Loucy (cell line): Measurements from ENCODE around the gene PIH1D2.

Source experiments
- H2AFZ ChIP-seq: fragments of 200-600 bp; sonication (generic); 2 replicates; pipeline ENCODE4 v1.6.0; 2016; ENCODE audit warnings: antibody characterized with exemption, mild to moderate bottlenecking, low read length, moderate library complexity
- H3F3A ChIP-seq: fragments of 200-600 bp; 2 replicates; pipeline ENCODE4 v1.6.0; 2016; ENCODE audit warnings: antibody characterized with exemption, low read depth, mild to moderate bottlenecking
- H3K27me3 ChIP-seq: fragments of 200-600 bp; sonication (generic); 2 replicates; pipeline ENCODE4 v1.6.1; 2014; ENCODE audit warnings: low read length, mild to moderate bottlenecking; ENCODE audit not compliant: insufficient read depth, poor library complexity, severe bottlenecking
- H3K36me3 ChIP-seq: fragments of 200-600 bp; sonication (generic); 2 replicates; pipeline ENCODE4 v1.6.1; 2016; ENCODE audit warnings: low read length; ENCODE audit not compliant: insufficient read depth
- H3K4me1 ChIP-seq: fragments of 200-600 bp; sonication (generic); 2 replicates; pipeline ENCODE4 v1.5.1; 2014; ENCODE audit warnings: low read length, mild to moderate bottlenecking; ENCODE audit not compliant: insufficient read depth, poor library complexity, severe bottlenecking
- H3K4me2 ChIP-seq: fragments of 200-600 bp; sonication (generic); 2 replicates; pipeline ENCODE4 v1.6.0; 2014; ENCODE audit warnings: antibody characterized with exemption, low read length, low read depth, mild to moderate bottlenecking; ENCODE audit not compliant: poor library complexity, severe bottlenecking
- H3K4me3 ChIP-seq: fragments of 200-600 bp; sonication (generic); 2 replicates; pipeline ENCODE4 v1.5.1; 2014; ENCODE audit warnings: low read length, mild to moderate bottlenecking, mixed read lengths; ENCODE audit not compliant: poor library complexity, severe bottlenecking
- H3K79me2 ChIP-seq: fragments of 200-600 bp; sonication (generic); 2 replicates; pipeline ENCODE4 v1.6.1; 2014; ENCODE audit warnings: low read length; ENCODE audit not compliant: insufficient read depth
- H3K9ac ChIP-seq: fragments of 200-600 bp; sonication (generic); 2 replicates; pipeline ENCODE4 v1.6.0; 2014; ENCODE audit warnings: mild to moderate bottlenecking, low read depth, low read length, moderate library complexity; ENCODE audit not compliant: poor library complexity, severe bottlenecking
- H3K9me2 ChIP-seq: fragments of 200-600 bp; sonication (generic); replicated peaks from 2 replicates; pipeline ENCODE4 v1.6.1; 2016; ENCODE audit warnings: low read depth, low read length, mixed read lengths
- H3K9me3 ChIP-seq: fragments of 200-600 bp; sonication (generic); 2 replicates; pipeline ENCODE4 v1.6.1; 2014; ENCODE audit warnings: mild to moderate bottlenecking, antibody characterized with exemption, low read length, low read depth; ENCODE audit not compliant: insufficient read depth
- H4K20me1 ChIP-seq: fragments of 200-600 bp; sonication (generic); 2 replicates; pipeline ENCODE4 v1.6.0; 2014; ENCODE audit warnings: antibody characterized with exemption, low read length, mild to moderate bottlenecking; ENCODE audit not compliant: insufficient read depth, poor library complexity, severe bottlenecking
- CTCF ChIP-seq: fragments of 200-600 bp; sonication (generic); conservative IDR thresholded peaks from 2 replicates; pipeline ENCODE4 v1.5.1; 2014; ENCODE audit warnings: mild to moderate bottlenecking, antibody characterized with exemption, low read length
- EZH2phosphoT487 ChIP-seq: fragments of 200-600 bp; IDR thresholded peaks from 2 replicates; pipeline ENCODE4 v1.6.1; 2018; ENCODE audit warnings: antibody characterized with exemption, mild to moderate bottlenecking, moderate library complexity, borderline replicate concordance

Gene PIH1D2

GRCh38 chr11:112082729-112083128 lies 8.9 kb upstream of the PIH1D2 start:
- peaks cover 15% of the 10 kb centered on the region for H3K4me1 ChIP-seq
- H3K9me2 ChIP-seq: no peaks in the 10 kb centered on the region
- peaks cover 6% of the 10 kb centered on the region for H4K20me1 ChIP-seq
- no peak overlapping the region for H3K4me2 ChIP-seq
- no peaks in the 10 kb centered on the region for H3K27me3 ChIP-seq
- no peak for TF ChIP-seq CTCF
- no peak for TF ChIP-seq EZH2phosphoT487
- no peaks in the 10 kb centered on the region for H3F3A ChIP-seq
- H3K4me3 ChIP-seq: no peak overlapping the region
- H3K79me2 ChIP-seq: peaks cover 31% of the 10 kb centered on the region
- H3K9ac ChIP-seq: no peak overlapping the region
- H3K36me3 ChIP-seq: peaks cover 55% of the 10 kb centered on the region
- H2AFZ ChIP-seq: no peak overlapping the region
- H3K9me3 ChIP-seq: no peaks in the 10 kb centered on the region

- H4K20me1 ChIP-seq: no peaks in the 10 kb centered on the region
These were observed 10.9 kb downstream of the PIH1D2 start for GRCh38 chr11:112062923-112063322.

GRCh38 chr11:112058103-112058502 lies 15.7 kb downstream of the PIH1D2 start:
- Histone ChIP-seq H4K20me1 (no peaks in the 10 kb centered on the region), H3K9me3 (no peaks in the 10 kb centered on the region), H3K79me2 (no peaks in the 10 kb centered on the region), H3K4me2 (no peak overlapping the region), H3K27me3 (no peaks in the 10 kb centered on the region), H2AFZ (no peak overlapping the region), H3K4me3 (no peak overlapping the region), H3K9ac (no peak overlapping the region), H3K9me2 (no peaks in the 10 kb centered on the region), H3K36me3 (peaks cover 67% of the 10 kb centered on the region; the same call in 1 of the 2 replicates), H3K4me1 (no peaks in the 10 kb centered on the region), H3F3A (no peaks in the 10 kb centered on the region)
- TF ChIP-seq CTCF: no peak
- TF ChIP-seq EZH2phosphoT487: no peak

More at GRCh38 chr11:112062923-112063322, 10.9 kb downstream of the PIH1D2 start:
- Histone ChIP-seq H3K36me3 (peaks cover 37% of the 10 kb centered on the region; the same call in 1 of the 2 replicates), H3K27me3 (no peaks in the 10 kb centered on the region), H3K79me2 (no peaks in the 10 kb centered on the region), H2AFZ (no peak overlapping the region), H3K4me2 (no peak overlapping the region), H3K9me2 (no peaks in the 10 kb centered on the region), H3K9ac (no peak overlapping the region), H3F3A (0 out of 2 replicates have a peak, but pooled peaks cover 6% of the 10 kb centered on the region), H3K4me3 (no peak overlapping the region), H3K9me3 (no peaks in the 10 kb centered on the region), H3K4me1 (no peaks in the 10 kb centered on the region)
- TF ChIP-seq EZH2phosphoT487 (no peak), CTCF (no peak)
